CD14-positive monocyte (primary cell): ENCODE results near the gene RPTOR. TPM values are rescaled to one million over a fixed set of nuclear protein-coding genes. Genes with fewer than 3 reads are reported as not detected.

ENCODE experiments used
- DNase-seq, 3 donors: peaks; one replicate each; pipeline ENCODE4 v3.0.0-alpha.2; 2011 to 2022
- H2AFZ ChIP-seq: 2 replicates; pipeline ENCODE4 v1.6.0; 2012; ENCODE audit warnings: mild to moderate bottlenecking, low read depth, low read length, inconsistent platforms; ENCODE audit not compliant: insufficient read depth, poor library complexity, severe bottlenecking
- H3K27ac ChIP-seq, 2 donors: 1 replicate in 1 of 2; 2 replicates in 1 of 2; pipeline ENCODE4 v1.5.1; 2012 to 2013; ENCODE audit warnings: low read length in 2 of 2, control low read depth in 1 of 2, inconsistent platforms in 1 of 2, low read depth in 1 of 2, mild to moderate bottlenecking in 1 of 2
- H3K27me3 ChIP-seq, 2 donors: one replicate each; pipeline versions ENCODE4 v1.6.0 to v1.6.1; 2011 to 2013; ENCODE audit warnings: low read length in 2 of 2; ENCODE audit not compliant: control insufficient read depth in 2 of 2, insufficient read depth in 2 of 2
- H3K36me3 ChIP-seq, 2 donors: replicated peaks in 1 of 2; 1 replicate in 1 of 2; 2 replicates in 1 of 2; pipeline versions ENCODE4 v1.5.1 to v1.6.1; 2012 to 2013; ENCODE audit warnings: low read length in 2 of 2, control low read depth in 1 of 2, inconsistent platforms in 1 of 2, mild to moderate bottlenecking in 1 of 2; ENCODE audit not compliant: insufficient read depth in 2 of 2, control insufficient read depth in 1 of 2
- H3K4me1 ChIP-seq, 2 donors: 1 replicate in 1 of 2; 2 replicates in 1 of 2; pipeline versions ENCODE4 v1.5.1 to v1.6.1; 2012 to 2013; ENCODE audit warnings: low read length in 2 of 2, control low read depth in 1 of 2, inconsistent platforms in 1 of 2, mild to moderate bottlenecking in 1 of 2, moderate library complexity in 1 of 2; ENCODE audit not compliant: insufficient read depth in 2 of 2, control insufficient read depth in 1 of 2
- H3K4me2 ChIP-seq: replicated peaks from 2 replicates; pipeline ENCODE3; 2012; ENCODE audit warnings: low read length, moderate library complexity, mild to moderate bottlenecking; ENCODE audit not compliant: poor library complexity, severe bottlenecking; ENCODE audit errors: extremely low read depth
- H3K4me3 ChIP-seq, 3 experiments: fragments of 200-600 bp in 1 of 3; sonication (generic) in 1 of 3; replicated peaks in 1 of 3; 1 replicate in 2 of 3; 2 replicates in 1 of 3; pipeline ENCODE4 v1.5.1; 2011 to 2013; ENCODE audit warnings: low read length in 3 of 3, mild to moderate bottlenecking in 3 of 3, control low read depth in 2 of 3, low read depth in 2 of 3, inconsistent platforms in 1 of 3, moderate library complexity in 1 of 3
- H3K79me2 ChIP-seq: 2 replicates; pipeline ENCODE4 v1.6.0; 2012; ENCODE audit warnings: mild to moderate bottlenecking, control low read depth, inconsistent platforms, low read length, moderate library complexity; ENCODE audit not compliant: insufficient read depth
- H3K9ac ChIP-seq: 2 replicates; pipeline ENCODE4 v1.6.0; 2017; ENCODE audit warnings: low read length, mild to moderate bottlenecking; ENCODE audit not compliant: insufficient read depth, poor library complexity, severe bottlenecking
- H3K9me3 ChIP-seq, 2 donors: replicated peaks in 1 of 2; 1 replicate in 1 of 2; 2 replicates in 1 of 2; pipeline versions ENCODE4 v1.5.1 to v1.6.1; 2012 to 2013; ENCODE audit warnings: low read length in 2 of 2, control low read depth in 1 of 2; ENCODE audit not compliant: control insufficient read depth in 1 of 2, insufficient read depth in 1 of 2
- H4K20me1 ChIP-seq: 2 replicates; pipeline ENCODE4 v1.6.0; 2012; ENCODE audit warnings: mild to moderate bottlenecking, low read length, control low read depth, moderate library complexity; ENCODE audit not compliant: insufficient read depth
- H3K27ac Mint-ChIP-seq, 7 donors: one replicate each; pipeline ENCODE4 v1.8.0; 2020; ENCODE audit warnings: mild to moderate bottlenecking in 7 of 7, mixed read lengths in 7 of 7, moderate library complexity in 6 of 7, inconsistent platforms in 2 of 7
- H3K27me3 Mint-ChIP-seq, 3 donors: one replicate each; pipeline ENCODE4 v1.8.0; 2021 to 2022; ENCODE audit warnings: low read depth in 3 of 3, mild to moderate bottlenecking in 3 of 3, mixed read lengths in 3 of 3, moderate library complexity in 3 of 3, inconsistent platforms in 1 of 3
- H3K36me3 Mint-ChIP-seq, 2 donors: one replicate each; pipeline ENCODE4 v1.8.0; 2020; ENCODE audit warnings: mixed read lengths in 2 of 2, inconsistent platforms in 1 of 2, mild to moderate bottlenecking in 1 of 2
- H3K4me1 Mint-ChIP-seq: one replicate; pipeline ENCODE4 v1.8.0; 2020; ENCODE audit warnings: mild to moderate bottlenecking, mixed read lengths
- H3K4me3 Mint-ChIP-seq, 2 donors: one replicate each; pipeline ENCODE4 v1.8.0; 2020; ENCODE audit warnings: mild to moderate bottlenecking in 2 of 2, mixed read lengths in 2 of 2, moderate library complexity in 1 of 2
- H3K9me3 Mint-ChIP-seq, 7 donors: one replicate each; pipeline ENCODE4 v1.8.0; 2020 to 2022; ENCODE audit warnings: mixed read lengths in 7 of 7, mild to moderate bottlenecking in 6 of 7, moderate library complexity in 6 of 7, inconsistent platforms in 2 of 7
- CTCF ChIP-seq: fragments of 200-600 bp; IDR thresholded peaks from one replicate; pipeline ENCODE4 v1.8.0; 2022; ENCODE audit warnings: antibody characterized with exemption, mild to moderate bottlenecking
- WGBS: methylation state at CpG from one replicate; pipeline ENCODE4 v1.1.5; 2013; ENCODE audit warnings: missing lambda C conversion rate; ENCODE audit not compliant: insufficient coverage; 5-methylcytosine and 5-hydroxymethylcytosine counted together
- intact Hi-C, 2 donors: fragments of 100-400 bp; cut with micrococcal nuclease; formaldehyde crosslinking; loops; one replicate each; pipeline versions ENCODE4 v1.15.0 to v1.15.1; 2023
- polyA plus RNA-seq, 3 donors: library from polyadenylated mRNA; depleted of rRNA in 1 of 3; unstranded in 2 of 3; stranded (reverse) in 1 of 3; fragments of 300-500 nt in 2 of 3; fragments of >200 nt in 1 of 3; fragmentation: Illumina TruSeq in 2 of 3; gene quantifications; 1 replicate in 2 of 3; 2 replicates in 1 of 3; pipeline ENCODE4 v1.2.3, GENCODE V29; 2012 to 2021

The RPTOR gene
- polyA plus RNA-seq, 3 donors = 1.1 to 8.7 (median 2.6) TPM

- Mint-ChIP-seq H3K4me1 (peaks cover 23% of the 10 kb centered on the region), H3K9me3 (peaks cover 0 to 3% (median 0%) of the 10 kb centered on the region in 7 donors), H3K27ac (peak overlapping the region; percentile 93 to 99 (median 97)), H3K27me3 (no peaks in the 10 kb centered on the region), H3K36me3 (peaks cover 15 to 26% of the 10 kb centered on the region in 2 donors), H3K4me3 (peak overlapping the region; percentile 91 to 93)
- peak; percentile 91 to 98 (median 92) for DNase-seq
- H2AFZ ChIP-seq = peak overlapping the region; percentile 58
- H3K9ac ChIP-seq = peak overlapping the region; percentile 78
- H4K20me1 ChIP-seq = no peaks in the 10 kb centered on the region
- intact Hi-C loops = loop anchor here in 1 of 2 donors (2.0 kb wide), 1 partner anchor 52 kb away; no protein-coding TSS in a partner anchor
- no peaks in the 10 kb centered on the region for H3K79me2 ChIP-seq
- peaks cover 0 to under 1% of the 10 kb centered on the region in 2 donors for H3K36me3 ChIP-seq
- H3K4me1 ChIP-seq = peaks cover 13 to 15% of the 10 kb centered on the region in 2 donors
- H3K4me3 ChIP-seq = peak overlapping the region; percentile 53 to 75 (median 66)
- no peaks in the 10 kb centered on the region for H3K27me3 ChIP-seq
- 0% methylated on average over 21 of the region's 25 CpGs for WGBS
- H3K4me2 ChIP-seq = peak overlapping the region; percentile 61
- peak overlapping the region; percentile 60 to 91 for H3K27ac ChIP-seq
- H3K9me3 ChIP-seq = no peaks in the 10 kb centered on the region
- TF ChIP-seq CTCF = no peak
Measured at GRCh38 chr17:80832888-80833583, 288.4 kb downstream of the RPTOR start.

GRCh38 chr17:80833952-80834892, 289.6 kb downstream of the RPTOR start:
- no peak for TF ChIP-seq CTCF
- H3K4me1 ChIP-seq = peaks cover 13 to 15% of the 10 kb centered on the region in 2 donors
- H3K4me2 ChIP-seq = no peak overlapping the region
- H3K9me3 Mint-ChIP-seq = peaks cover 0 to 3% (median 0%) of the 10 kb centered on the region in 7 donors
- H3K27me3 ChIP-seq = no peaks in the 10 kb centered on the region
- no peak overlapping the region for H3K4me3 ChIP-seq
- H3K4me1 Mint-ChIP-seq = peaks cover 23% of the 10 kb centered on the region
- 92% methylated on average over 32 of the region's 42 CpGs for WGBS
- H3K4me3 Mint-ChIP-seq = peak overlapping the region in 1 of 2 donors; percentile 91
- no peak overlapping the region for H3K9ac ChIP-seq
- peak overlapping the region; percentile 18 to 98 (median 50) for H3K27ac Mint-ChIP-seq
- DNase-seq = no peak
- no peak overlapping the region for H2AFZ ChIP-seq
- no peaks in the 10 kb centered on the region for H3K27me3 Mint-ChIP-seq
- no peak overlapping the region for H3K27ac ChIP-seq
- H3K79me2 ChIP-seq = no peaks in the 10 kb centered on the region
- no peaks in the 10 kb centered on the region for H3K9me3 ChIP-seq
- intact Hi-C loops = loop anchor here in 1 of 2 donors (2.0 kb wide), 1 partner anchor 53 kb away; no protein-coding TSS in a partner anchor
- no peaks in the 10 kb centered on the region for H4K20me1 ChIP-seq
- H3K36me3 Mint-ChIP-seq = peaks cover 21 to 28% of the 10 kb centered on the region in 2 donors
- H3K36me3 ChIP-seq = peaks cover 5% of the 10 kb centered on the region in 2 donors
